Choroid plexus epithelial cell (primary cell): ENCODE measurements around the gene FARP1.

ENCODE experiments used
- DNase-seq: peaks from one replicate; pipeline ENCODE4 v3.0.0-alpha.2; 2010; ENCODE audit warnings: low read depth
- H3K4me3 ChIP-seq: 2 replicates; pipeline ENCODE4 v1.5.1; 2011; ENCODE audit warnings: low read depth, mild to moderate bottlenecking, control low read depth, low read length, moderate library complexity
- CTCF ChIP-seq: conservative IDR thresholded peaks from 2 replicates; pipeline ENCODE4 v1.5.1; 2011; ENCODE audit warnings: low read depth, mild to moderate bottlenecking, control low read depth, inconsistent platforms, low read length, moderate library complexity

Gene FARP1

GRCh38 chr13:98289339-98289945 is 146.5 kb downstream of the FARP1 start:
- TF ChIP-seq CTCF: no peak
- no peak for DNase-seq
- H3K4me3 ChIP-seq: no peak overlapping the region

GRCh38 chr13:98290261-98290660 is 147.4 kb downstream of the FARP1 start:
- H3K4me3 ChIP-seq: no peak overlapping the region
- DNase-seq: no peak
- no peak for TF ChIP-seq CTCF

- H3K4me3 ChIP-seq: no peak overlapping the region
- DNase-seq: no peak
- no peak for TF ChIP-seq CTCF
Observed at GRCh38 chr13:98291658-98292057, 148.8 kb downstream of the FARP1 start.

- DNase-seq: no peak
- TF ChIP-seq CTCF: no peak
- H3K4me3 ChIP-seq: no peak overlapping the region
Observed at GRCh38 chr13:98293103-98293502, 150.2 kb downstream of the FARP1 start.

GRCh38 chr13:98293570-98294142 is 150.8 kb downstream of the FARP1 start:
- TF ChIP-seq CTCF: no peak
- peak; percentile 28 for DNase-seq
- H3K4me3 ChIP-seq: no peak overlapping the region

- peak; percentile 32 for DNase-seq
- H3K4me3 ChIP-seq: no peak overlapping the region
- TF ChIP-seq CTCF: no peak
Observed at GRCh38 chr13:98295371-98295770, 152.5 kb downstream of the FARP1 start.

GRCh38 chr13:98297051-98297450 is 154.2 kb downstream of the FARP1 start:
- TF ChIP-seq CTCF: no peak
- H3K4me3 ChIP-seq: no peak overlapping the region
- no peak for DNase-seq
